Aortic smooth muscle cell (primary cell): ENCODE data around the gene ST8SIA5. TPM values are rescaled to one million over a fixed set of nuclear protein-coding genes. Genes with fewer than 3 reads are reported as not detected.

Experiments
- total RNA-seq: library from RNA; depleted of rRNA; stranded (reverse); fragments of >200 nt; gene quantifications from 2 replicates; pipeline ENCODE4 v1.2.3, GENCODE V29; 2014

The ST8SIA5 gene, protein sequence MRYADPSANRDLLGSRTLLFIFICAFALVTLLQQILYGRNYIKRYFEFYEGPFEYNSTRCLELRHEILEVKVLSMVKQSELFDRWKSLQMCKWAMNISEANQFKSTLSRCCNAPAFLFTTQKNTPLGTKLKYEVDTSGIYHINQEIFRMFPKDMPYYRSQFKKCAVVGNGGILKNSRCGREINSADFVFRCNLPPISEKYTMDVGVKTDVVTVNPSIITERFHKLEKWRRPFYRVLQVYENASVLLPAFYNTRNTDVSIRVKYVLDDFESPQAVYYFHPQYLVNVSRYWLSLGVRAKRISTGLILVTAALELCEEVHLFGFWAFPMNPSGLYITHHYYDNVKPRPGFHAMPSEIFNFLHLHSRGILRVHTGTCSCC
- total RNA-seq, result under 0.01 TPM in 2 replicates

DNA sequence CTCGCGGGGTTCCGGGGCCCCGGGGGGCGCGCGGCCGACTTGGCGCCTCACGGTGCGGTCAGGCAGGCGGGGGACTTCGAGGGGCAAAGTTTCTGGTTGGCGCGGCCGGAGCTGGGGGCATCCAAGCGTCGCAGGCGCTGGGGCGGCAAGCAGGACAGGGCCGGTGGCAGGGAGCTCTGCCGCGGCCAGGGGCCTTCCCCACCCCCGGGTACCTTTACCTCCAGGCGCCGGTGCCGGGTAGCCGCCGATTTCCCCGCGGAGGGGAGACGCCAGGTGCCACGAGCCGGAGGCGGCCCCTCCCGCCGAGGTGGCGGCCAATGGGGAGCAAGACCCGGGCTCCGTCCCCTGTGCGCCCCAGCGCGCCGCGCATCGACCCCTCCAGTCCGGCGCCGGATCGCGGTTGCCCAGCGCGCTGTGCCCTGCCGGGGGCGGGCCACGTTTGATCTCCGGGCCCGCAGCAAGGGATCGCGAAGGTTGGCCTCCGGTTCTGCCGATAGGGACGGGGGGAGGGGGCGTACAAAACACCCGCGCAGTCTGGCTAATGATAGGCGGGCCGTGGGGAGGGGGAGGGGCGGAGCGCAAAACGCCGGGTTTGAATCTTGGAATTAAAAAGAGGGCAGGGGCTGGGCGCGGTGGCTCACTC lies at the start of gene ST8SIA5:
Gene ST8SIA5, minus strand, starts transcription at position 495 of the 643 bp plus-strand sequence. CDS start 545 bp downstream, outside the sequence.

DNA sequence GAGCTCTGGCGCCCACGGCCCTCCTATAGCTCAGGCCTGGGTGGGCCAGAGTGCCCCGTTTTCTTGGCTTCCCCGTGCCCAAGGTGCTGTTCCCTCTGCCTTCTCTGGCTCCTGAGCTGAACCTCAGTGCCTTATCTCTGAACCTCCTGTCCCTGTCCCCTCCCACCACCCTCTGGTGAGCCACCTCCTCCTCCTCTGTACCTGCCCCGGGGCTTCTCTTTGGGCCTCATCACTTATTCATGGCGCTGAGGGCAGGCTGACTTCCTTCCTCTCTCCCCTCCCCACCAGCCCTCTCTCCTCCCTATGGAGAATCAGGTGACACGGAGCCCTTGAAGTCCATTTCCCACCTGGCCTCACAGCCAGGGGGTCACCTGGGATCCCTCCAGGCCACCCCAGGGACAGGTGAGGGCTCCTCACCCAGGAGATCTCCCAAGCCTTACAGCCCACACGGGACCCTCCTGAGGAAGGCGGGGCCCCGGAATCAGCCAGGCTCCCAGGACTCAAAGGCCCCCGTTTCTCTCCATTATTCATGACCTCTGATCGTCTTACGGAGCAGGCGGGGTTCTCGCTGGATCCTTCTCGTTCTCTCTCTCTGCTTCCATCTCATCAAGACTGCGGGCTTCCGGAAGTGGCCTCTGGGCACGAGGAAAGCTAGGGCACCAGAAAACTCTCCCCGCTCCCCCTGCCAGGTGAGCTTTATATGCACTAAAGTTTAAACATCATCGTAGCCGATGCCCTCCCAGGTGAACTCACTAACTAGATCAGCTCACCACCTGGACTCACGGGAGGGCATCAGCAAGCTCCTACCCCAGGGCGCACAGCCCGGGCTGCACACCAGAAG lies 99.5 kb downstream of the ST8SIA5 start, which contains the start of gene LOXHD1:
Gene LOXHD1, minus strand, starts transcription at position 106 of the 841 bp plus-strand sequence. CDS start 187 bp downstream, outside the sequence.

Other genes starting within 250 kb of the ST8SIA5 start
- not detected in 2 replicates for gene LOXHD1, start 99.8 kb downstream of the ST8SIA5 start, total RNA-seq
- gene PIAS2, start 160.5 kb upstream of the ST8SIA5 start, total RNA-seq, result 14.1 and 18.4 TPM in 2 replicates
- 3.4 and 4.1 TPM in 2 replicates for gene KATNAL2, start 160.5 kb upstream of the ST8SIA5 start, total RNA-seq